T-cell (primary cell): ENCODE measurements around the gene STAU1. TPM values are rescaled to one million over a fixed set of nuclear protein-coding genes. Genes with fewer than 3 reads are reported as not detected.
"Not testable (repeated sequence)": the region's sequence is repeated elsewhere in the genome, so short reads cannot be mapped to it uniquely, and the experiment has no call there.

ENCODE experiments used
- ATAC-seq, 4 experiments: fragments of 200-7000 bp in 3 of 4; fragments of 150-1000 bp in 1 of 4; cut with Tn5 transposase; replicated peaks in 1 of 4; 1 replicate in 3 of 4; 2 replicates in 1 of 4; pipeline ENCODE4 v1.10.0; 2021; ENCODE audit warnings: moderate library complexity in 3 of 4, mild to moderate bottlenecking in 2 of 4, moderate number of reproducible peaks in 1 of 4
- CTCF ChIA-PET, 2 donors: fragments of 300-600 bp; sonication (Branson Sonifier 250); formaldehyde crosslinking; loops; one replicate each; lab custom pipeline; 2022; ENCODE audit warnings: antibody characterized with exemption in 2 of 2; lab: Charles Lee
- POLR2A ChIA-PET, 2 donors: fragments of 300-600 bp; sonication (Branson Sonifier 250); formaldehyde crosslinking; loops; one replicate each; lab custom pipeline; 2022; ENCODE audit warnings: antibody characterized with exemption in 2 of 2; lab: Charles Lee
- DNase-seq, 35 experiments: peaks; one replicate each; pipeline versions ENCODE4 v3.0.0 to v3.0.0-alpha.2; 2013 to 2023
- H3K27ac ChIP-seq: one replicate; pipeline ENCODE4 v1.5.1; 2013; ENCODE audit warnings: low read length
- H3K27me3 ChIP-seq, 2 experiments: replicated peaks in 1 of 2; 1 replicate in 1 of 2; 2 replicates in 1 of 2; pipeline versions ENCODE4 v1.6.1 to v1.7.0; 2013; ENCODE audit warnings: low read length in 1 of 2, mixed read lengths in 1 of 2; ENCODE audit not compliant: control insufficient read depth in 2 of 2, insufficient read depth in 2 of 2; ENCODE audit errors: extremely low read depth in 1 of 2
- H3K36me3 ChIP-seq, 2 donors: 1 replicate in 1 of 2; 2 replicates in 1 of 2; pipeline versions ENCODE4 v1.6.1 to v1.7.0; 2013; ENCODE audit warnings: low read length in 1 of 2; ENCODE audit not compliant: control insufficient read depth in 2 of 2, insufficient read depth in 1 of 2; ENCODE audit errors: extremely low read depth in 1 of 2
- H3K4me1 ChIP-seq, 2 experiments: 1 replicate in 1 of 2; 2 replicates in 1 of 2; pipeline versions ENCODE4 v1.6.1 to v1.7.0; 2013; ENCODE audit warnings: low read length in 2 of 2, mixed read lengths in 1 of 2; ENCODE audit not compliant: insufficient read depth in 2 of 2, control insufficient read depth in 1 of 2; ENCODE audit errors: extremely low read depth in 1 of 2
- H3K4me3 ChIP-seq, 2 donors: 1 replicate in 1 of 2; 2 replicates in 1 of 2; pipeline versions ENCODE4 v1.5.1 to v1.7.0; 2013; ENCODE audit warnings: mild to moderate bottlenecking in 2 of 2, low read length in 1 of 2, moderate library complexity in 1 of 2; ENCODE audit not compliant: control insufficient read depth in 1 of 2; ENCODE audit errors: extremely low read depth in 1 of 2
- H3K9me3 ChIP-seq: 2 replicates; pipeline ENCODE4 v1.7.0; 2013
- H3K27ac Mint-ChIP-seq, 2 donors: one replicate each; pipeline ENCODE4 v1.8.0; 2020 to 2021; ENCODE audit warnings: mild to moderate bottlenecking in 2 of 2, mixed read lengths in 2 of 2
- H3K27me3 Mint-ChIP-seq, 2 donors: one replicate each; pipeline ENCODE4 v1.8.0; 2021 to 2022; ENCODE audit warnings: mixed read lengths in 2 of 2
- H3K36me3 Mint-ChIP-seq: one replicate; pipeline ENCODE4 v1.8.0; 2021; ENCODE audit warnings: mixed read lengths
- H3K4me1 Mint-ChIP-seq, 3 donors: one replicate each; pipeline ENCODE4 v1.8.0; 2020 to 2022; ENCODE audit warnings: mixed read lengths in 3 of 3, mild to moderate bottlenecking in 1 of 3
- H3K4me3 Mint-ChIP-seq, 3 donors: one replicate each; pipeline ENCODE4 v1.8.0; 2020 to 2022; ENCODE audit warnings: mild to moderate bottlenecking in 3 of 3, mixed read lengths in 3 of 3, moderate library complexity in 3 of 3
- H3K9me3 Mint-ChIP-seq, 3 donors: one replicate each; pipeline ENCODE4 v1.8.0; 2020 to 2022; ENCODE audit warnings: mixed read lengths in 3 of 3
- WGBS: methylation state at CpG from one replicate; pipeline ENCODE4 v1.1.5; 2013; ENCODE audit warnings: missing lambda C conversion rate; ENCODE audit not compliant: insufficient coverage; 5-methylcytosine and 5-hydroxymethylcytosine counted together
- total RNA-seq, 35 experiments: library from RNA in 6 of 35; stranded (reverse) in 6 of 35; fragments of 120-200 nt in 1 of 35; gene quantifications; one replicate each; pipeline versions ENCODE4 v1.2.1 to v1.2.4 and lab custom pipeline; 2013 to 2026

Gene STAU1
- total RNA-seq, 5 donors from 2014 or later (not counting 1 experiment from before 2014, with no cell fraction given): 39.3 to 52.8 (median 43.6) TPM

- POLR2A ChIA-PET: interaction anchor here in 1 of 2 donors (0.7 kb wide), 1 partner anchor 36 kb away, joined by 3 read pairs; no protein-coding TSS in a partner anchor
- peaks cover 37% of the 10 kb centered on the region for H3K36me3 Mint-ChIP-seq
- not testable (repeated sequence) for ATAC-seq
Measured at GRCh38 chr20:49082295-49082694, 105.8 kb downstream of the STAU1 start.

GRCh38 chr20:49078310-49078709 is 109.8 kb downstream of the STAU1 start:
- CTCF ChIA-PET: interaction anchor here (0.5 to 1.1 kb wide), 4 partner anchors 17 to 245 kb away, joined by 3 to 5 read pairs (median 4); no protein-coding TSS in a partner anchor
- H3K27ac ChIP-seq: no peak overlapping the region
- no peaks in the 10 kb centered on the region for H3K4me1 ChIP-seq
- DNase-seq (no peak), ATAC-seq (no peak)
- H3K9me3 Mint-ChIP-seq: no peaks in the 10 kb centered on the region
- no peak overlapping the region for H3K4me3 Mint-ChIP-seq
- H3K27me3 Mint-ChIP-seq: no peaks in the 10 kb centered on the region
- no peaks in the 10 kb centered on the region for H3K27me3 ChIP-seq
- H3K4me3 ChIP-seq: no peak overlapping the region
- H3K4me1 Mint-ChIP-seq: no peaks in the 10 kb centered on the region
- no peaks in the 10 kb centered on the region for H3K9me3 ChIP-seq
- peaks cover 26% of the 10 kb centered on the region for H3K36me3 Mint-ChIP-seq
- WGBS: no CpG with 5 or more reads among the region's 3 CpGs
- peaks cover 21 to 65% of the 10 kb centered on the region in 2 donors for H3K36me3 ChIP-seq
- POLR2A ChIA-PET: interaction anchor here (0.6 to 0.9 kb wide), 4 partner anchors 11 to 874 kb away, joined by 3 to 5 read pairs (median 3); no protein-coding TSS in a partner anchor
- no peak overlapping the region for H3K27ac Mint-ChIP-seq

More at GRCh38 chr20:49082295-49082694, 105.8 kb downstream of the STAU1 start:
- H3K27ac Mint-ChIP-seq, H3K4me3 ChIP-seq, H3K4me1 Mint-ChIP-seq, H3K4me1 ChIP-seq, H3K27me3 Mint-ChIP-seq, H3K9me3 Mint-ChIP-seq, H3K4me3 Mint-ChIP-seq, H3K27me3 ChIP-seq, H3K9me3 ChIP-seq, H3K27ac ChIP-seq, DNase-seq: not testable (repeated sequence)
- H3K36me3 ChIP-seq: peaks cover 8 to 76% of the 10 kb centered on the region in 2 donors
- WGBS: 100% methylated on average over 1 of the region's 12 CpGs
- CTCF ChIA-PET: interaction anchor here in 1 of 2 donors (0.6 kb wide), 1 partner anchor 16 kb away, joined by 4 read pairs; no protein-coding TSS in a partner anchor

- peaks cover 28% of the 10 kb centered on the region for H3K36me3 Mint-ChIP-seq
- POLR2A ChIA-PET: no interaction called here
- Histone ChIP-seq H3K27ac (no peak overlapping the region), H3K4me3 (no peak overlapping the region), H3K9me3 (no peaks in the 10 kb centered on the region), H3K36me3 (peaks cover 24 to 69% of the 10 kb centered on the region in 2 donors), H3K4me1 (no peaks in the 10 kb centered on the region), H3K27me3 (no peaks in the 10 kb centered on the region)
- no peak overlapping the region for H3K4me3 Mint-ChIP-seq
- CTCF ChIA-PET: no interaction called here
- H3K4me1 Mint-ChIP-seq: no peaks in the 10 kb centered on the region
- WGBS: no CpG with 5 or more reads among the region's 2 CpGs
- H3K27me3 Mint-ChIP-seq: no peaks in the 10 kb centered on the region
- ATAC-seq (no peak), DNase-seq (no peak)
- H3K27ac Mint-ChIP-seq: peak overlapping the region in 1 of 2 donors; percentile 40
- no peaks in the 10 kb centered on the region for H3K9me3 Mint-ChIP-seq
Measured at GRCh38 chr20:49074521-49074920, 113.6 kb downstream of the STAU1 start.

Other genes starting within 250 kb of the STAU1 start
- 10 to 100 TPM; 29.3 to 41.7 (median 37.4) TPM for gene CSE1L, start 142.0 kb downstream of the STAU1 start, total RNA-seq
- gene DDX27, start 31.1 kb upstream of the STAU1 start, total RNA-seq: 10 to 100 TPM; 57.7 to 92.3 (median 59.2) TPM
- gene ZNFX1, start 89.7 kb upstream of the STAU1 start, total RNA-seq: 10 to 100 TPM; 53.8 to 72.2 (median 64.7) TPM